Measurements from ENCODE around the gene RAD51AP2.

RAD51AP2 gene

GRCh38 chr2:17533546-17533945, 15.3 kb upstream of the RAD51AP2 start:
- TF ChIP-seq CTCF (IDR thresholded peaks at IDR 0.05), result no peak
- peaks cover 0 to 6% of the 10 kb centered on the region in 2 donors for H3K27me3 ChIP-seq
- intact Hi-C loops (cut with DNase I; ENCODE audit: low total_unique reads), result no loop called here
- H3K4me1 ChIP-seq, result peaks cover 0 to 5% (median 1%) of the 10 kb centered on the region in 4 donors
- no peak overlapping the region for H3K4me3 ChIP-seq
- no peak for DNase-seq
- H3K36me3 ChIP-seq, result no peaks in the 10 kb centered on the region
- no peak overlapping the region for H3K27ac ChIP-seq
- H3K9me3 ChIP-seq, result no peaks in the 10 kb centered on the region

- Histone ChIP-seq H3K27me3 (peaks cover 0 to 4% of the 10 kb centered on the region in 2 donors), H3K9me3 (no peaks in the 10 kb centered on the region), H3K4me1 (no peaks in the 10 kb centered on the region), H3K36me3 (no peaks in the 10 kb centered on the region), H3K27ac (no peak overlapping the region), H3K4me3 (no peak overlapping the region)
- TF ChIP-seq CTCF (IDR thresholded peaks at IDR 0.05), result no peak
- no peak for DNase-seq
- intact Hi-C loops (cut with DNase I; ENCODE audit: low total_unique reads), result no loop called here
Observed at GRCh38 chr2:17529771-17530170, 11.5 kb upstream of the RAD51AP2 start.

- H3K27ac ChIP-seq, result no peak overlapping the region
- DNase-seq, result no peak
- peaks cover 0 to 8% (median 3%) of the 10 kb centered on the region in 4 donors for H3K4me1 ChIP-seq
- H3K4me3 ChIP-seq, result no peak overlapping the region
- H3K27me3 ChIP-seq, result no peaks in the 10 kb centered on the region
- no peaks in the 10 kb centered on the region for H3K9me3 ChIP-seq
- intact Hi-C loops (cut with DNase I; ENCODE audit: low total_unique reads), result no loop called here
- no peaks in the 10 kb centered on the region for H3K36me3 ChIP-seq
- TF ChIP-seq CTCF (IDR thresholded peaks at IDR 0.05), result no peak
Observed at GRCh38 chr2:17522303-17522702, 4.1 kb upstream of the RAD51AP2 start.

- no peak for DNase-seq
- Histone ChIP-seq H3K9me3 (no peaks in the 10 kb centered on the region), H3K36me3 (no peaks in the 10 kb centered on the region), H3K4me1 (peaks cover 0 to 8% (median 3%) of the 10 kb centered on the region in 4 donors), H3K27ac (no peak overlapping the region), H3K27me3 (no peaks in the 10 kb centered on the region), H3K4me3 (no peak overlapping the region)
- intact Hi-C loops (cut with DNase I; ENCODE audit: low total_unique reads), result no loop called here
- no peak for TF ChIP-seq CTCF (IDR thresholded peaks at IDR 0.05)
Observed at GRCh38 chr2:17521621-17522020, 3.4 kb upstream of the RAD51AP2 start.

GRCh38 chr2:17520761-17521160, 2.5 kb upstream of the RAD51AP2 start:
- intact Hi-C loops (cut with DNase I; ENCODE audit: low total_unique reads), result no loop called here
- no peak for DNase-seq
- Histone ChIP-seq H3K9me3 (no peaks in the 10 kb centered on the region), H3K4me1 (peaks cover 0 to 8% (median 3%) of the 10 kb centered on the region in 4 donors), H3K27me3 (no peaks in the 10 kb centered on the region), H3K4me3 (no peak overlapping the region), H3K27ac (no peak overlapping the region), H3K36me3 (no peaks in the 10 kb centered on the region)
- TF ChIP-seq CTCF (IDR thresholded peaks at IDR 0.05), result no peak

- H3K36me3 ChIP-seq, result no peaks in the 10 kb centered on the region
- intact Hi-C loops (cut with DNase I; ENCODE audit: low total_unique reads), result no loop called here
- TF ChIP-seq CTCF (IDR thresholded peaks at IDR 0.05), result no peak
- H3K4me1 ChIP-seq, result peaks cover 0 to 8% (median 3%) of the 10 kb centered on the region in 4 donors
- H3K27ac ChIP-seq, result no peak overlapping the region
- no peaks in the 10 kb centered on the region for H3K27me3 ChIP-seq
- H3K4me3 ChIP-seq, result no peak overlapping the region
- no peaks in the 10 kb centered on the region for H3K9me3 ChIP-seq
- no peak for DNase-seq
Observed at GRCh38 chr2:17519486-17519885, 1.2 kb upstream of the RAD51AP2 start.

Measured in tibial artery (tissue), 4 donors.